Fibroblast of lung (primary cell): Measurements from ENCODE around the gene TMEM236. TPM values are rescaled to one million over a fixed set of nuclear protein-coding genes. Genes with fewer than 3 reads are reported as not detected.
A peak's percentile ranks its signal among the peaks of the same experiment; 100 is the strongest.

Experiments used
- DNase-seq, 2 donors: peaks; one replicate each; pipeline versions ENCODE4 v3.0.0 to v3.0.0-alpha.2; 2010; ENCODE audit warnings: low read depth in 2 of 2
- H2AFZ ChIP-seq: 2 replicates; pipeline ENCODE4 v1.5.1; 2012; ENCODE audit warnings: low read length, control low read depth, inconsistent platforms
- H3K27ac ChIP-seq: 2 replicates; pipeline ENCODE4 v1.5.1; 2011; ENCODE audit warnings: low read length, control low read depth; ENCODE audit not compliant: insufficient read depth
- H3K27me3 ChIP-seq: 2 replicates; pipeline ENCODE4 v1.5.1; 2011; ENCODE audit warnings: mild to moderate bottlenecking, low read length; ENCODE audit not compliant: control insufficient read depth, insufficient read depth
- H3K36me3 ChIP-seq: 2 replicates; pipeline ENCODE4 v1.5.1; 2011; ENCODE audit warnings: low read length; ENCODE audit not compliant: control insufficient read depth, insufficient read depth
- H3K4me1 ChIP-seq: 2 replicates; pipeline ENCODE4 v1.5.1; 2011; ENCODE audit warnings: low read length; ENCODE audit not compliant: control insufficient read depth, insufficient read depth; ENCODE audit errors: extremely low read depth
- H3K4me2 ChIP-seq: 2 replicates; pipeline ENCODE4 v1.5.1; 2011; ENCODE audit warnings: low read length, control low read depth; ENCODE audit not compliant: insufficient read depth; ENCODE audit errors: extremely low read depth
- H3K4me3 ChIP-seq, 4 experiments: fragments of 200-600 bp in 1 of 4; sonication (generic) in 1 of 4; replicated peaks in 1 of 4; 2 replicates each; pipeline ENCODE4 v1.5.1; 2011 to 2016; ENCODE audit warnings: low read length in 4 of 4, low read depth in 3 of 4, mild to moderate bottlenecking in 3 of 4, control low read depth in 2 of 4, inconsistent platforms in 1 of 4, mixed read lengths in 1 of 4; ENCODE audit not compliant: insufficient read depth in 1 of 4; ENCODE audit errors: control extremely low read depth in 1 of 4
- H3K79me2 ChIP-seq: 2 replicates; pipeline ENCODE4 v1.5.1; 2012; ENCODE audit warnings: mild to moderate bottlenecking, low read length, inconsistent platforms; ENCODE audit not compliant: control insufficient read depth, insufficient read depth
- H3K9ac ChIP-seq: 2 replicates; pipeline ENCODE4 v1.5.1; 2011; ENCODE audit warnings: mild to moderate bottlenecking, low read length, control low read depth; ENCODE audit not compliant: insufficient read depth
- H3K9me3 ChIP-seq: 2 replicates; pipeline ENCODE4 v1.5.1; 2012; ENCODE audit warnings: low read depth, low read length; ENCODE audit not compliant: control insufficient read depth, insufficient read depth
- H4K20me1 ChIP-seq: 2 replicates; pipeline ENCODE4 v1.5.1; 2011; ENCODE audit warnings: low read length; ENCODE audit not compliant: control insufficient read depth, insufficient read depth; ENCODE audit errors: extremely low read depth
- CTCF ChIP-seq, 2 donors: IDR thresholded peaks in 1 of 2; conservative IDR thresholded peaks in 1 of 2; 1 replicate in 1 of 2; 2 replicates in 1 of 2; pipeline ENCODE4 v1.5.1; 2011 to 2012; ENCODE audit warnings: low read length in 2 of 2, control low read depth in 1 of 2, inconsistent platforms in 1 of 2, low read depth in 1 of 2, mild to moderate bottlenecking in 1 of 2
- EZH2 ChIP-seq: IDR thresholded peaks from 2 replicates; pipeline ENCODE4 v1.5.1; 2012; ENCODE audit warnings: low read length, control low read depth, mild to moderate bottlenecking; ENCODE audit errors: missing control alignments
- polyA plus RNA-seq, 2 donors: library from polyadenylated mRNA; depleted of rRNA in 1 of 2; stranded (reverse) in 1 of 2; unstranded in 1 of 2; fragments of >200 nt; gene quantifications; 2 replicates each; pipeline ENCODE4 v1.2.1, GENCODE V29; 2011 to 2012; ENCODE audit warnings: missing spikeins in 1 of 2
- total RNA-seq: library from RNA; depleted of rRNA; stranded (reverse); fragments of >200 nt; gene quantifications from 2 replicates; pipeline ENCODE4 v1.2.1, GENCODE V29; 2014

TMEM236 gene
- total and polyA plus RNA-seq, 2 donors (not counting 1 experiment from before 2014, with no cell fraction given) = 0.03 to 0.17 TPM

DNA sequence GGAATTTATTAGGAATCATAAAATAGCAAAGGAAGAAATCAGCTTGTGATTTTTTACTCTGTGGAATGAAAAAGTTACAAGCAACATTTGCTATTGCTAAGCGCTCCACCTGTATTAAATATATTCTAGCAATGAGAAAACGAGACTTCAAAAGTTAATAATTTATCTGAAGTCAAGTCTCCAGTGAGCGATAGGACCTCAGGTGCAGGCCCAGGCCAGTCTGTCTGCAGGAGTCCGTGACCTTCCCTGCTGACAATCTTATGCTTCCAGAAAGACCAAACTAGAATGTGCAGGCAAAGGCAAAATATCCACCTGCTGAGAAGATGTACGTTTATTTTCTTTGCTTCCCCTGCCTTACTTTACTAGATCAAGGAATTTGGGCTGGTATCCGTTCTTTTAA lies 79.9 kb downstream of the TMEM236 start:
- Histone ChIP-seq H3K4me1 (peaks cover 6% of the 10 kb centered on the region), H3K9me3 (no peaks in the 10 kb centered on the region), H3K27ac (no peak overlapping the region), H3K27me3 (no peaks in the 10 kb centered on the region), H3K9ac (no peak overlapping the region), H2AFZ (no peak overlapping the region), H4K20me1 (no peaks in the 10 kb centered on the region), H3K4me3 (no peak overlapping the region), H3K79me2 (no peaks in the 10 kb centered on the region), H3K36me3 (no peaks in the 10 kb centered on the region), H3K4me2 (no peak overlapping the region)
- TF ChIP-seq CTCF (conservative IDR thresholded peaks at IDR 0.05 in 1 of 2, IDR thresholded peaks at IDR 0.05 in 1 of 2; ENCODE audit: low read depth in 1 of 2, low read length in 2 of 2) = no peak
- TF ChIP-seq EZH2 = no peak
- DNase-seq = no peak

GRCh38 chr10:17833656-17834055 lies 81.7 kb downstream of the TMEM236 start:
- no peak for DNase-seq
- Histone ChIP-seq H3K9ac (no peak overlapping the region), H3K36me3 (no peaks in the 10 kb centered on the region), H3K4me1 (peaks cover 6% of the 10 kb centered on the region), H3K27me3 (no peaks in the 10 kb centered on the region), H2AFZ (no peak overlapping the region), H3K4me2 (no peak overlapping the region), H3K9me3 (no peaks in the 10 kb centered on the region), H3K79me2 (no peaks in the 10 kb centered on the region), H3K4me3 (no peak overlapping the region), H3K27ac (no peak overlapping the region), H4K20me1 (no peaks in the 10 kb centered on the region)
- no peak for TF ChIP-seq CTCF (conservative IDR thresholded peaks at IDR 0.05 in 1 of 2, IDR thresholded peaks at IDR 0.05 in 1 of 2; ENCODE audit: low read depth in 1 of 2, low read length in 2 of 2)
- no peak for TF ChIP-seq EZH2

GRCh38 chr10:17835688-17836087 lies 83.7 kb downstream of the TMEM236 start:
- H2AFZ ChIP-seq = no peak overlapping the region
- H3K9ac ChIP-seq = no peak overlapping the region
- no peaks in the 10 kb centered on the region for H3K9me3 ChIP-seq
- no peaks in the 10 kb centered on the region for H3K27me3 ChIP-seq
- H3K79me2 ChIP-seq = no peaks in the 10 kb centered on the region
- H3K36me3 ChIP-seq = no peaks in the 10 kb centered on the region
- DNase-seq = peak; percentile 56 to 96
- H3K4me2 ChIP-seq = no peak overlapping the region
- no peaks in the 10 kb centered on the region for H4K20me1 ChIP-seq
- TF ChIP-seq EZH2 = no peak
- no peak for TF ChIP-seq CTCF (conservative IDR thresholded peaks at IDR 0.05 in 1 of 2, IDR thresholded peaks at IDR 0.05 in 1 of 2; ENCODE audit: low read depth in 1 of 2, low read length in 2 of 2)
- peaks cover 6% of the 10 kb centered on the region for H3K4me1 ChIP-seq
- no peak overlapping the region for H3K27ac ChIP-seq
- no peak overlapping the region for H3K4me3 ChIP-seq
